NOMO-1 (cell line): Measurements from ENCODE around the gene HDAC4.

Experiments used
- DNase-seq, 2 experiments: peaks; one replicate each; lab custom pipeline; 2025; ENCODE audit not compliant: unreplicated experiment in 2 of 2; lab: John Stamatoyannopoulos, UW

The HDAC4 gene

GRCh38 chr2:239370876-239371725, 29.7 kb downstream of the HDAC4 start:
- DNase-seq, result no peak

DNA sequence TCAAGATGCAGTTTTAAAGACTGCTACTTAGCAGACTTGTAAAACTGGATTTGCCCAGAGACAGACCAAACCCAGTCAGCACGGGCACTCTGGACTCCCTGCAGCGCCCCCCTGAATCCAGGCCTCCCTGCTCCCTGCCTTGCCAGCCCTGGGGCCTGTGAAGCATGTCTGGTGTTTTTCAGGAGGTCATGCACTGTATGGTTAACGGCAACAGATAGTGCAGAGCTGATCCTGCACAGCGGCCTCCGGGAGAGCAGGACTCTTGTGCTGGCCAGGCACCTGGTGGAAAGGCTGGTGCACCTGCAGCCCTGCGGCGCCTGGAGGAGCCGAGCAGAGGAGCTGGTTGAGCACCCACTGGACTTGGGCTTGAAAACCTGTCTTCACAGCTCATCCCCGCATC, 30.4 kb downstream of the HDAC4 start:
- DNase-seq, result no peak

DNA sequence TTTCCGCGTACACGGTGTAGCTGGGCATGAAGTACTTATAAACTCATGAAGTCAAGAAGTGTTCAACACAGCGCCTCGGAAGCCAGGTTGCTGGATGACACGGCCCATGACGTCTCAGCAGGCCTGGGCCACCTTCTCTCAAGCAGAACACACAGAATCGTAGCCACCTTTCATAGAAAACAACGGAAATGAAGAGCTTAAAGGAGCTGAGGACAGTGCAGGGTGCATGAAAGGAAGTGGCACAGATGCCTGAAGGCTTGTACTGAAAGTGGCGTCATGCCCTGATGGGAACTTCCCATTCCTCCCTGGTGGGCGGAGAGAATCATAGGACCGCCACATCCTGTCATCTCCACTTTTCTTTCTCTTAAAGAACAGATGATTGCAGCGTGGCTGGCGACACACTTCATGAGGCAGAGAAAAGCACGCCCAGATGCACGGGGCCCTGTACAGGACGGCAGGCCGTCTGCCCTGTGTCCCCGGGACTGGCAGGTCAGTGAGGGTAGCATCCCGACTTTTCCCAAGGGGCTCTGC, 31.1 kb downstream of the HDAC4 start:
- peak; percentile 55 to 67 for DNase-seq

GRCh38 chr2:239368906-239369552, 31.8 kb downstream of the HDAC4 start:
- DNase-seq, result no peak

GRCh38 chr2:239368321-239368720, 32.5 kb downstream of the HDAC4 start:
- DNase-seq, result no peak

DNA sequence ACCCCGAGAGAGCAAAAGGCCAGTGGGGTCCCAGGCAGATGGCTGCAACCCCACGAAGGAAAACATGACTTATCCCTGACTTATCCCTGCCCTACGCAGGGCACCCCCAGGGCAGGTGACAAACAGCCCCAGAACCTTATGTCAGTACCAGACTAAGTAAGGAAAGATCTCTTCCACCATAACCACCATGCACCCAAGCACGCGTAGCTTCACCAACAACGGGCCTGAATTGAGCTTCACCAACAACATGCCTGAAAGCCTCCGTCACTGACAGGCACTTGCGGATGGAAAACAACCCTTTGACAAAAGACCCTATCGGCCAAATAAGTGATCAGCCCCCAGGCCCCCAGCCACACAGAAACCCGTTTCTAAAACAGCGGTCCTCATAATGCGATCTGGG, 34.1 kb downstream of the HDAC4 start:
- no peak for DNase-seq

- DNase-seq, result no peak
Observed at GRCh38 chr2:239365782-239366435, 34.9 kb downstream of the HDAC4 start.

- DNase-seq, result no peak
Observed at GRCh38 chr2:239365071-239365781, 35.6 kb downstream of the HDAC4 start.

DNA sequence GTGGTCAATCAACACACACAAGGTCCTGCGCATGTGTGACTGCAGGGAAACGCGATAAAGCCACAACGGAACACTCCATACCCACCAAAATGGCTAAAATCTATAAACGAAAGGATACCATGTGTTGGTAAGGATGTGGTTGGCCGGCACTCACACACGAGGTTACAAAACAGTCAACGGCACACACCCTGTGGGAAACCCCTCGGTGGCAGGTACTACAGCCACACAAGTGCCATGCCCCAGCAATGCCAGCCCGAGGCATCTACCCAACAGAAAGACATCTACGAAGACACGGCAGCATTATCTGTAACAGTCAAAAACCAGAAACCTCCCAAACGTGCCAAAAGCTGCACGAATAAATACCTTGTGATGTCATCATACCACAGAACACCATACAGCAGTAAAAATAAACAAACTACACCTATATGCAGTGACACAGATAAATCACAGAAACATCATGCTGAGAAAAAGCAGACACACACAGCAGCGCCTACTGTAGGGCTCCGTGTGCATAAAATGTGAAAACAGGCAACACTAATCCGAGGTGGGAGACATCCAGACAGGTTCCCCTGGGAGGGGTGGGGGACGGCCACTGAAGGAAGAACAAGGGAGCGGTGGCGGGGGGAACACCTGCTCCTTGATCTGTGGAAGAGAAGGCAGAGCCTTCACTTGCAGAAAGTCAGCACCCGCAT, 36.7 kb downstream of the HDAC4 start:
- DNase-seq, result no peak

- no peak for DNase-seq
Observed at GRCh38 chr2:239362507-239362906, 38.3 kb downstream of the HDAC4 start.

DNA sequence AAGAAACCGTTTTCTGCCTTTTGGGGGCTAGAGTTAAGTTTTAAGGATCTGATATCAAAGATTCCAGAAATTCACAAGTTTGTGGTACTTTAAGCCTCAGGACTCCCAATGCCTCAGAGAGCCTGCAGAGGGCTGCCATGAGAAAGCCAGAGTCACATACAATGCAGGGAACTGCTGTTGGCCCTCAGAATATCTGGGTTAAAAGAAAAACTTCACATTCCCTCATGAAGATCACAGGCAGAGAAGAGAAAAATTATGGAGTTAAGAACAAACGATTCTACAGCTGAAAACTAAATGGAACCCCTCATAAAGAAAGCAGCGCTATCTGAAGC, 39.5 kb downstream of the HDAC4 start:
- DNase-seq, result no peak

GRCh38 chr2:239360421-239361310, 40.2 kb downstream of the HDAC4 start:
- DNase-seq, result no peak

DNA sequence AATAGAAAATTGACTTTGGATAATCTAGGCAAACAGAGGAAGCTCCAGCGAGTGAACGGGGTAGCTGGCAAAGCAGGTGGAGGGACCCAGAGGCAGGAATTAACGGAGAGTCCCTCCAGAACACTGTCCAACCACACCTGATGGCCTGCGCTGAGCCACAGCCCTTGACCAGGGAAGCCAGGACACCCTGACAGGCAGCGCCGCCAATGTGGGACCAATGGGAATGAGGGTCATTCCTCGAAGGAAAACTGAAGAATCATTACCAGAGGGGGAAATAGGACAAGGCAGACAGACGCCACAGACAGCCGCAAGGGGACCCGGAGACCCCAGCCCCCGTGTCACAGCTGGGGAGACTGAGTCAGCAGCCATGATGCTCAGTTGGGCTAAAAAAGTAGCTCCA, 40.8 kb downstream of the HDAC4 start:
- DNase-seq, result no peak

GRCh38 chr2:239359196-239359912, 41.5 kb downstream of the HDAC4 start:
- no peak for DNase-seq

GRCh38 chr2:239358062-239358754, 42.6 kb downstream of the HDAC4 start:
- DNase-seq, result no peak

GRCh38 chr2:239355724-239356123, 45.1 kb downstream of the HDAC4 start:
- DNase-seq, result no peak

DNA sequence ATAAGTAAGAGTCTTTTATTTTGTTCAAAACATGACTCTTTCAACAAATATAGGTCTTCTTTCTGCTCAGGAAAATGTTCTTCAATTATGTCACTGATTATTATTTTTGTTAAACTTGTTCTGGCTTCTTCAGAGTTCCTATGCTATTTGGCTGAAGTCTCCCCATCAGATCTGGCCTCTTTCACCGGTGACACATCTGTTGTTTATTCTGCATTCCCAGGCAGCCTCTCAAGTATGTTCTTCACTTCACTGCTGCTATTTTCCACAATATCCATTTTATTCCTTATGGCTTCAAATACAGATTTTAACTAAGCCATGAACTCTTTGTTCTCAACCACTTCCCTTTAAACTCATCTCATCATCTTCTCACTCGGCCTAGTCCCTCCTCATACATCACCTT, 45.7 kb downstream of the HDAC4 start:
- no peak for DNase-seq

DNA sequence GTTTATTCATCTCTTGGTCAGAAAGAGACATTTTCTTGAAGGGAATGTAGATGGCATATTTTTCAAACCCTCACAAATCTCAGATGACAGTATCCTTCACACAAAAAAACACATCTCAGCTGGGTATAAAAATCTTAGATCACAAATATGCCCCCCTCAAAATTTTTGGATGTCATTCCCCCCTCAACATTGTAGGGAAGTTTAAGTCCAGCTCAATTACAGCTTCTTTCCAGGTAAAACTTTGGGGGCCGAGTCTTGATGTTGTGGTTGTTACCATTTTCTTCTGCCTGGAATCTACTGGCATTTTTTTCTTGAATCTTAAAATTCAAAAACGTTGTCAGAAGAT, 46.1 kb downstream of the HDAC4 start:
- DNase-seq, result no peak
